SIG-M5 (cell line): Measurements from ENCODE around the gene CLEC14A.

Source experiments
- DNase-seq: peaks from one replicate; lab custom pipeline; 2025; lab: John Stamatoyannopoulos, UW

The CLEC14A gene, protein sequence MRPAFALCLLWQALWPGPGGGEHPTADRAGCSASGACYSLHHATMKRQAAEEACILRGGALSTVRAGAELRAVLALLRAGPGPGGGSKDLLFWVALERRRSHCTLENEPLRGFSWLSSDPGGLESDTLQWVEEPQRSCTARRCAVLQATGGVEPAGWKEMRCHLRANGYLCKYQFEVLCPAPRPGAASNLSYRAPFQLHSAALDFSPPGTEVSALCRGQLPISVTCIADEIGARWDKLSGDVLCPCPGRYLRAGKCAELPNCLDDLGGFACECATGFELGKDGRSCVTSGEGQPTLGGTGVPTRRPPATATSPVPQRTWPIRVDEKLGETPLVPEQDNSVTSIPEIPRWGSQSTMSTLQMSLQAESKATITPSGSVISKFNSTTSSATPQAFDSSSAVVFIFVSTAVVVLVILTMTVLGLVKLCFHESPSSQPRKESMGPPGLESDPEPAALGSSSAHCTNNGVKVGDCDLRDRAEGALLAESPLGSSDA

DNA sequence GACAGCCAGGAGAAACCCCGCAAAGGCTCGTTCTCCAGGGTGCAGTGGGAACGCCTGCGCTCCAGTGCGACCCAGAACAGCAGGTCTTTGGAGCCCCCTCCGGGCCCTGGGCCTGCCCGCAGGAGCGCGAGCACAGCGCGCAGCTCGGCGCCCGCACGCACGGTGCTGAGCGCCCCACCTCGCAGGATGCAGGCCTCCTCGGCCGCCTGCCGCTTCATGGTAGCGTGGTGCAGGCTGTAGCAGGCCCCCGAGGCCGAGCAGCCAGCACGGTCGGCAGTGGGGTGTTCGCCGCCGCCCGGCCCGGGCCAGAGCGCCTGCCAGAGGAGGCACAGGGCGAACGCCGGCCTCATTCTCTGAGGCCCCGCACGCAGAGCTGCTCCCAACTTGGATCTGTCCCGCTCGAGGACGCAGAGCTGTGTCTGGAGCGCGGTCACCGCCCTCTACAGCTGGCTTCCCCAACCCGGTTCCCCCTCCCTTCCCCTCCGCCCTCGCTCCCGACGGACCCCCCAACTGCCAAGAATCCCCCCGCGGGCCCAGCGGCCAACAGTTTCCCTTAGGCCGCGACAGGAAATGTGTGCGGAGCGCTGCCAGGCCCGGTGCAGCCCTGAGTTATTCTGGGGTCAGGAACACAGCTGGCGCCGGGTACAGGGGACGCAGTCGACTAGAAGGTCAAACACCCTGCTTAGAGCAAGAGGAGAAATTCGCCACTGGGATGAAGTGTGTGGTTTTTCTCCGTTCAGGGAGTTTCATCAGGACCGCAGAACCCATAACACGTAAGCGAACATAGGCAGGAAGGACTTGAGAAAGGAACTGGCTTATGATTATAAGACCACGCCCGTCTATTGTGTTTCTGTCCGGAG lies at the start of gene CLEC14A:
CLEC14A (minus strand) TSS at position 421 of the 860 bp plus-strand sequence; CDS start at position 350, 71 bp downstream.
- DNase-seq = no peak

DNA sequence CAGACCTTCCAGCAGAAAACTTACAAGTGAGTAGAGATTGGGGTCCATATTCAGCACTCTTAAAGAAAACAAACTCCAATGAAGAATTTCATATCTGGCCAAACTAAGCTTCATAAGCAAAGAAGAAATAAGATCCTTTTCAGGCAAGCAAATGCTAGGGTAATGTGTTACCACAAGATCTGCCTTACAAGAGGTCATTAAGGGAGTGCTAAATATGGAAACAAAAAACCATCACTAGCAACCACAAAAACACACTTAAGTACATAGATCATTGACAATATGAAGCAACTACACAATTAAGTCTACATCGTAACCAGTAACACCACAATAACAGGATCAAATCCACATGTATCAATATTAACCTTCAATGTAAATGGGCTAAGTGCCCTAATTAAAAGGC lies 47.1 kb upstream of the CLEC14A start:
- no peak for DNase-seq

DNA sequence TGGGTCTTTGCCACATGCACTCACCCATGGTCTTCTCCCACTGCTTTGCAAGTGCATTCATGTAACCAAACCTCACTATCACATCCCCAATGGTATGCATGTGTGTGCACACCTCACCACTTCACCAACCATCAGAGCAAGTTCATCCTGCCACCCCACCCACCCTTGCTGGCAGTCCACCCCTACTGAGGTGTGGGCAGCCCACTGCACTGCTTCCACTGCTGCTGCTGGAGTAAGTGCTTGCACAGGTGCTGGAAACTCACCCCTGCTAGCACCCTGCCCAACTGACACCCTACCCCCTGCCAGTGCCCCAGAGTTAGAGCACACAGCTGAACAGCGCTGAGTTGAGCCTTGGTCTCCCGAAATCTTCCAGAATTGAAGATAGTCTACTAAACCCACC lies 46.1 kb upstream of the CLEC14A start:
- no peak for DNase-seq

DNA sequence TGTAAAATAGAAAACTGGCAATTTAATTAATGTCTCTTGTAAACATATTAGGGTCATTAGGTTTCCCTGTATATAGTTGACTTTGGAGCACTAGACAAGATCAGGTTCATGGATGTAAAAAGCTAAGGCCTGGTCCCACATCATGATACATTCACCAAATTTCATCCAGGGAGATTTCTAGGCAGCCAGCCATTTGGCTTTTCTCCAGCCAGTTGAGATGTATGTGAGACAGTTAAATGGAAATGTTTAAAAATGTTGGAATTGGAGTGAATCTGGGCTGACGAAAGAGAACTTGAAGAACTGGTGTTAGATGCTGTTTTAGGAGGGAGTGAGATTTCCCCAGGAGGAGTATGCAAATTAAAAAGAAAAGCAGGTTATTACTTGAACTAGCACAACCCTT lies 41.8 kb upstream of the CLEC14A start:
- no peak for DNase-seq

DNA sequence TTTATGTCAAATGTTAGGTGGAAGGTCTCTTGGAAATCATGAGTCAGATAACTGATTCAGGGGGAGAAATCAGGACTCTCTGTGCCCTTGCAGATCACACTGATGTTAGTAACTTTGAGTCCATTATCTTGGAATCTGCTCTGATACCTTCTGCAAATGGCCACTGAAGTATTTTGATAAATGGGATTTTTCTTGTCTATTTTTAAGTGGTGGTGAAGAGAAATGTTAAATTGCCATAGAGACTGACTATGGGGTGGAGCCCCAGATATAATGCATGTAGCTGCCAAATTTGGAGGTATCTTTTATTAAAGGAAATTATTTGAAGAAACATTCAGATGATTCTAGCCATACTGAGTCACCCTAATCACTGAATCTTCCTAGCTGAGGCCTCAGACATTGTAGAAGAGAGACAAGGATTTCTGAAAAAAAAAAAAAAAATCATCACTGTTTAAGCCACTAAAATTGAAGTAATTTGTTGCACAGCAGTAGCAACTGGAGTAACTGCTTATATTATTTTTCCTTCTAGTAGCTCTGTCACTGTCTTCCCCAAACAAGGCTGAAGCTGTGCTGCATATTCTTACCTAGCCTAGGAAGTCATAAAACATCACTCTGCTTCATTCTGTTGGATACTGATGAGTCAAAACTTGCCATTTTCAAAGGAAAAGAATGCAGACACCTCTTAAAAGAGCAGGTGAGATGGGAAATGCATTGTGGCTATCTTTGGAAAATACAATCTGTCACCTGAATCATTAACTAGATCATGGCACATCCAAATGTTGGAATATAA lies 36.0 kb upstream of the CLEC14A start:
- DNase-seq = no peak

DNA sequence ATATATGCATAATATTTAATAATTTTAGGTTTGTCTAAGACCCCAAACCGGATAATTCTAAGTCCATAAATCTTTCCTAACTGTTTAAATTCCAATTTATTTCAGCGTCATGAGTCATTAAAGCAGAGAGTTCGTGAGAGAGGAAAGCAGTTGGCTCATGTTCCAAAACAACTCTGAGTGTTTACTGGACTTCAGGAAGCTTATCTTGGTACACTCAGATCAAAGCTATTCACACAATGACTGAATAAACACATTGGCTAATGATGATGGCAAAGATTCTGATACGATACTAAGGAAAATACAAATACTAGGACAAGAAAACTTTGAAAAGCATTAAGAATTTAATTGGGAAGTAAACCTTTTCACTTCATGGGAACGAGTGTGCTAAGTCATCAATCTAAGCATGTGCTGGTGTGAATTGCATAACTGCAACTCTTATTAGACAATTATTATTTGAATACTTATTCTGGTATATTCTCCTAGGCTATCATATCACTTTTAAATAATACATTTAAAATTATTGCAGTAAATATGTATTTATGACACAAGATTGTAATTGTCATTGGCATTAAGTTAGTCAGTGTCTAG lies 34.8 kb upstream of the CLEC14A start:
- no peak for DNase-seq

DNA sequence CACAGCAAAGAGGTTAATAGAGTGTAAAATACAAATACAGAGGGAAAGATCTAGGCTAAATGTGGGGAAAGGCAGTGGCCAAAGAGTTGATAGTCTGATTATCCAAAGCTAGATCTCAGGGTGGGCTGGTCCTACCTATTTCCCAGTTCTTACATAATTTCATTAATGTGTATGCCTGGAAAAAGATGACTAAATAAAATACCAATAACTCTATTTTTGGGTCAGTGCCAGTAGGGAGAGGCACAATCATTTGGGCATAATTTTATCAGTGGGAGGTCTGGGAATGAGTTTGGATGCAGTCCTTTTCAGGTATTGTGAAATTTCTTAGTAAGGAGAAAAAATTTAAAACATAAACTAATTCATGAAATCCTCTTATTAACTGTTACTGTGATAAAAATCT lies 30.6 kb upstream of the CLEC14A start:
- DNase-seq = no peak

DNA sequence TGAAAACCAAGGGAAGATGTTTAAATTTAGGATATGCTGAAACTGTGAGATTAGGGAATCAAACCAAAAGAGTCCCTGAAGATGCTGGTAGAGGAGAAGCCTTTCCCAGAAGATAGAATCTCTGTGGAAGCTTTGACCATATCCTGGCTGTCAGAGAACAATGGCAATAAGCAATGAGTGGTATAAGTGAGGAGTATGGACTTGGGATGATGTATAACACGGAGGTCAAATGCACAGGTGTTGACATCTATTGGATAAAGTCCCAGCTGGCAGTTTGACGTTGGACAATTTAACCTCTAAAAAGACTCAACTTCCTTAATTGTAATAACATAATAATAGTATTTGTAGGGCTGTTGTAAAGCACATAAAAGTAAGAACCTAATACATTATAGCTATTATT lies 30.1 kb upstream of the CLEC14A start:
- no peak for DNase-seq

DNA sequence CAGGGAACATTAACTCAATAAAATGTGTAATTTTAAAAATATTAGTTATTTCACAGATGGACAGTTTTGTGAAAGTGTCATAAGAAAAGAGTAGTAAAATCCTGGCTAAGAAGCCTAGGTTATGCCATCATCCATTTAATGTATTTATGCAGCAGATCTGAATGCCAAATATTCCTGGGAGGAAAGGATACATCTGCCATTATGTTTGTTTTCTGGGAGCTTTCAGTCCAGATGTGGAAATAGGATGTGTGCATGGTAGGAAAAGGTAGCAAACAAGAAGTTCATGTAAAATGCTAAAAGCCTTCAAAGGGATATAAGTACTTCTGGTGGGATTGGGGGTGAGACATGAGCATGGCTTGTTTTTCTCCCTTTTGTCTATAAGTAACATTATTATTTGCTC lies 27.0 kb upstream of the CLEC14A start:
- DNase-seq = no peak

DNA sequence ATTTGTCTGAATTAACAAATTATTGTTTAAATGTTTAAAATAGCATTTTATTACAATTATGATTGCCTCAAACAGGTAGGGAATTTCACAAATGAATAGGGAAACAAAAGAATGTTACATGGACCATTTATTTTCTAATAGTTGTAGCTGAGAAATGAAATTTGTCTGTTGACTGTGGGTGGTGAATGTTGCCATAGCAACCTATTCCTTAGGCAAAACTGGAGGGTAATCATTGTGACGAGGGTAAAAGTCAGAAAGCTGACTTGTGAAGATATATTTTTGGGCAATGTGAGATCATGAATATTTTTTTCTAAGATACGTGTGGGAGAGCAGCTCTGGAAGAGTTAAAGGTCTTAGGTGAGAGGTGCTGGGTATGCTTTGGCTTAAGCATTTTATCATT lies 24.2 kb upstream of the CLEC14A start:
- DNase-seq = no peak

DNA sequence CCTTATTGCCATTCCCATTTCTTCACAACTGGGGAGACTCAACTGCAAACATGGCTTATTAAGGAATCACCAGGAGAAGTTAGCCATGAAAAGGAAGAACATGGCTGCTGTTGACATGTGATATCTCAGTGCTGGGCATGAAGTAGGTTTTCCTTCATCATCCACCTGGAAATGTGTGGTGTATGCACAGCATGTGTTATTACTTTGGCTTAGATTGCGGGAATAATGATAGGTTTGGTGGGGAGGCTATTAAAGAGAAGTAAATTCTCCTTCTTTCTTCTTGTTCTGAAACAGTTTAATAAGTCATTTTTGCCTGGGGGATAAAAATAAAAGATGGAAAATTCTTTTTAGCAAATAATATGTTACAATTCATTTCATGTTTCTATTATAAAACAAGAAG lies 23.7 kb upstream of the CLEC14A start:
- DNase-seq = no peak

DNA sequence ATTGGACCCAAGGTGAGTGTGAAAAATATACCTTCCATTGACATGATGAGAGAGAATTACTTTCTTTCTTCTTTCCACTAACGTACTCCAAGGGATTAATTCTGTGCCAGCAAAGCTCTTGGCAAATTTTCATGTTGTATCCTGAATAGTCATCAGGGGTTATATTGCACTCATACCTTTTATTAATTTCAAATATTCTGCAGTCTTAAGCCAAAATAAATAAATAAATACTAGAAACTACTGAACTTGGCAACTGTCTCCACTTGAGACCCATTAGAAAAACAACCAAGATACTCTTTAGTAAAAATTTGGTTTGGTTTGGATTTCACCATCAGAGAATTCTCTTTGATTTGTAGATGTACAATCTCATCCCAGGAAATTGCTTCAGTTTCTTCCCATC lies 22.1 kb upstream of the CLEC14A start:
- DNase-seq = no peak

DNA sequence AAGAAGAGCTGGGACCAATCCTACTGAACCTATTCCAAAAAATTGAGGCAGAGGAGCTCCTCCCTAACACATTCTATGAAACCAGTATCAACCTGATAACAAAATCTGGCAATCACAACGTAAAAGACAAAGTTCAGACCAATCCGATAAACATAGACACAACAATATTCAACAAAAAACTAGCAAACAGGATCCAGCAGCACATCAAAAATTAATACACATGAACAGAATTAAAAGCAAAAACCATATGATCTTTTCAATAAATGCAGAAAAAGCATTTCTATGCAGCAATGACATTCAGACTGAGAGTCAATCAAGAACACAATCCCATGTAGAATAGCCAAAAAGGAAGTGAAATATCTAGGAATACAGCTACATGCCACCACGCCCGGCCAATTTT lies 7.0 kb upstream of the CLEC14A start:
- DNase-seq = no peak

DNA sequence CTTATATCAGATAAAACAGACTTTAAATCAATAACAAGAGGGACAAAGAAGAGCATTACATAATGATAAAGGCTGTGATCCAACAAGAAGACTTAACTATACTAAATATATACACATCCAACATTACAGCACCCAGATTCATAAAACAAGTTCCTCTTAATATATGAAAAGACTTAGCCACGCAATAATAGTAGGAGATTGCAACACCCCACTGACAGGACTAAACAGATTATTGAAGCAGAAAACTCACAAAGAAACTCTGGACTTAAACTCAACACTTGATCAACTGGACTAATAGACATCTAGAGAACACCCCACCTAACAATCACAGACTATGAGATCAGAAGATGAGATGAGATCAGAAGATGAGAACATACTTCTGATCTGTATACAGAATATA lies 5.7 kb upstream of the CLEC14A start:
- no peak for DNase-seq

DNA sequence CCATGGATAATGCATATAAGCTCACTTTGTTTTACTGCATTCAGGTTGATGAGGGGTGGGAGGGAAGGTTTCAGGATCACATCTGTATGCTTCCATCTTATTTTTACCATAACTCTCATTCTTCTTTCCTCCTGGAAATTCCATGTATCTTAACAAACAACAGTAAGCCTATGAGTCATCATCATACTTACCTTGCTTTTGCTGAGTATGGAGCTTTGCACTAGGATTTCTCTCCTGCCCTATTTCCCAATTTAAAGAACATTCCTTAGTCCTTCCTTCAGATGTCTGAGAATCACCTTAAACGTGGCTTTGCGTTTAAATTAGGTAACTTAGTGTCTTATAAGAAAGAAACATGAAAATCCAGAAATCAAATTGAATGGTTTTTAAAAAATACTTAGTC lies 1.6 kb upstream of the CLEC14A start:
- DNase-seq = no peak

DNA sequence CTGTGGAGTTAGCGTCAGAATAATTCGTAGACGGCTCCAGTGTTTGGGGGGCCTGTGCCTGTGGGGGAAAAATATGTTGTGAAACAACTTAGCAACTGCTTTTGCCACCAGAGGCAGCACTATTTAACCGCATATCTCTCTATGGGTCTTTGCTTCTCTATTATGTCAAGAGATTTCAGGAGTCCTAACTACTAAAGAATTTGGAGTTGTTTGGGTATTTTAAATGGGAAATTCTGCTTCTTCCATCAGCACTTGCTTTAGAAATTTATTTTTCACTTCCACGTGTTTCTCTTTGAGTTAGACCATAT lies 594 bp upstream of the CLEC14A start:
- DNase-seq = no peak

DNA sequence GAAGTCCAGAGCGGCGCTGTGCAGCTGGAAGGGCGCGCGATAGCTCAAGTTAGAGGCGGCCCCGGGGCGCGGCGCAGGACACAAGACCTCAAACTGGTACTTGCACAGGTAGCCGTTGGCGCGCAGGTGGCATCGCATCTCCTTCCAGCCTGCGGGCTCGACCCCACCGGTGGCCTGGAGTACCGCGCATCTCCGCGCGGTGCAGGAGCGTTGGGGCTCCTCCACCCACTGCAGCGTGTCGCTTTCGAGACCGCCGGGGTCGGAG lies 553 bp downstream of the CLEC14A start:
- DNase-seq = no peak

DNA sequence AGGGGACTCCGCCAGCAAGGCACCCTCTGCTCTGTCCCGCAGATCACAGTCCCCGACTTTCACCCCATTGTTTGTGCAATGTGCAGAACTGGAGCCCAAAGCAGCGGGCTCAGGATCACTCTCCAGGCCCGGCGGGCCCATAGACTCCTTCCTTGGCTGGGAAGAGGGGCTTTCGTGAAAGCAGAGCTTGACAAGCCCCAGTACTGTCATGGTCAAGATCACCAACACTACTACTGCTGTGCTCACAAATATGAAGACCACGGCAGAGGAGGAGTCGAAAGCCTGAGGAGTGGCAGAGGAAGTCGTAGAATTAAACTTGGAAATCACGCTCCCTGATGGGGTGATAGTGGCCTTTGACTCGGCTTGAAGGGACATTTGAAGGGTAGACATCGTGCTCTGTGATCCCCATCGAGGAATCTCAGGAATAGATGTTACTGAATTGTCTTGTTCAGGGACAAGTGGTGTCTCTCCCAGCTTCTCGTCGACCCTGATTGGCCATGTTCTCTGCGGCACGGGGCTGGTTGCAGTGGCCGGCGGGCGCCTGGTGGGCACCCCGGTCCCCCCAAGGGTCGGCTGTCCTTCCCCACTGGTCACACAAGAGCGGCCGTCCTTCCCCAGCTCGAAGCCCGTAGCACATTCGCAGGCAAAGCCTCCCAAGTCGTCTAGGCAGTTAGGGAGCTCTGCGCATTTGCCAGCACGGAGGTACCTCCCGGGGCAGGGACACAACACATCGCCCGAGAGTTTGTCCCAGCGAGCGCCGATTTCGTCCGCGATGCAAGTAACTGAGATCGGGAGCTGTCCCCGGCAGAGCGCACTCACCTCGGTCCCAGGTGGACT lies 1.1 kb downstream of the CLEC14A start:
- DNase-seq = no peak

DNA sequence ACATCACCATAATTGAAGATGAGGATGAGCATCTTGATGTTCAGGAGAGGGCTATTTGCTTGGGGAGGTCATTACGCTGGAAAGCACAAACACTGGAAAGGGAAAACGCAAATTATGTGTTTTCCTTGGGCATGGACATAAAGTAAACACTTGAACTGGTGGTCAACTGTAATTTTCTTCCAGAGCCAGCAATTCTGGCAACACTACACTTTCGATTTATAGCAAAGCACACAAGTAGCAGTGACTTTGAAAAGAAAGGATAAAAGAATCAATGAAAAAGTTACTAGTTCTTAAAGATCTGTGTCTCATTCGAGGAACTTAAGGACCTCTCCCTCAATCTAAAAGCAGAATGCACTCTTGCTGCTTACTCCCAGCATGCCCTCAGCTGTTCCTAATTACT lies 2.2 kb downstream of the CLEC14A start:
- no peak for DNase-seq

DNA sequence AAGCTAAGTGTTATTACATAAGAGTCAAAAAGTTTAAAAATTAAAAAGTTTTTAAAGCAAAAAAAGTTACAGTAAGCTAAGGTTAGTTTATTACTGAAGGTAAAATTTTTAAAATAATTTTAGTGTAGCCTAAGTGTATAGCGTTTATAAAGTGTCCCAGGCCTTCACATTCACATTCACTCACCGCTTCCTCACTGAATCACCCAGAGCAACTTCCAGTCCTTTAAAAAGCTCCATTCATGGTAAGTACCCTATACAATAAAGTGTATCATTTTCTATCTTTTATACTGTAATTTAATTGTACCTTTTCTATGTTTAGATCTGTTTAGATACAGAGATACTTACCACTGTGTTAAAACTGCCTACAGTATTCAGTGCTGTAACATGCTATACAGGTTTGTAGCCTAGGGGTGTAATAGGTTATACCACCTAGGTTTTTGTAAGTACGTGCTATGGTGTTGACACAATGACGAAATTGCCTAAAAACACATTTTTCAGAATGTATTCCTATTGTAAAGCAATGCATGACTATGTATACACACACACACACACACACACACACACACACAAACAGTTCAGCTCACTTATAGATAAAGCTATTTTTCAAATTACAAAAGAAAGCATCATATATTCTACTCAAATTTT lies 3.7 kb downstream of the CLEC14A start:
- DNase-seq = no peak

DNA sequence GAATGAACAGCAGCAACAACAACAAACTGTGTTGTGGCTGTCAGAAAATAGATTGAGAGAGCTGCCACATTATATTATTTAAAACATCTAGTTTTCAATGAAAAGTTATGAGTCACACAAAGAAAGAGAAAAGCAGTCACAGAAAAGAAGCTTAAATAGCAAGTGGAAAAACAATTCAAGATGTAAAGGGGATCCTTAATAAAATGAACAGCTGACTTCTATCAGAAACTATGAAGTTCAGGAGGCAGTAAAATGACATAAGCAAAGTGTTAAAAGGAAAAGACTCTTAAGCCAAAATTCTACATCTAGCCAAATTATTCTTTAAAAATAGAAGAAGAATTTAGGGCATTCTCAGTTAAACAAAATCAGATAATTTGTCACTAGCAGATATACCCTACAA lies 5.6 kb downstream of the CLEC14A start:
- no peak for DNase-seq
